ENCODE results near the gene CCDC8.

The CCDC8 gene

GRCh38 chr19:46431824-46432223, 18.5 kb upstream of the CCDC8 start:
- Histone ChIP-seq H2BK5ac (ENCODE audit: low read depth, low read length, poor library complexity, severe bottlenecking) (no peak overlapping the region), H3K36me3 (ENCODE audit: control insufficient read depth in 1 of 2, insufficient read depth in 2 of 2, low read depth in 1 of 2, low read length in 2 of 2) (no peaks in the 10 kb centered on the region), H2BK15ac (ENCODE audit: low read depth, poor library complexity, severe bottlenecking) (no peak overlapping the region), H3K27ac (ENCODE audit: low read length, poor library complexity, severe bottlenecking) (no peak overlapping the region), H2BK120ac (ENCODE audit: low read depth, low read length) (no peak overlapping the region), H3K14ac (ENCODE audit: low read length in 2 of 2) (no peak overlapping the region), H3K4me3 (ENCODE audit: insufficient read depth in 1 of 2, low read depth in 1 of 2, low read length in 2 of 2) (no peak overlapping the region), H2AFZ (ENCODE audit: low read depth, low read length) (no peak overlapping the region), H4K91ac (ENCODE audit: low read length) (no peak overlapping the region), H3K23ac (ENCODE audit: low read length in 2 of 2) (no peak overlapping the region), H2AK5ac (ENCODE audit: low read length, severe bottlenecking) (no peak overlapping the region), H3K18ac (ENCODE audit: low read depth in 1 of 2, low read length in 2 of 2) (no peak overlapping the region), H2BK12ac (ENCODE audit: low read length in 2 of 2) (no peak overlapping the region), H4K8ac (ENCODE audit: low read length) (no peak overlapping the region), H3K4me2 (ENCODE audit: low read length, poor library complexity, severe bottlenecking) (no peak overlapping the region), H3K27me3 (ENCODE audit: control insufficient read depth in 1 of 2, insufficient read depth in 1 of 2, low read length in 2 of 2) (peaks cover 15 to 40% of the 10 kb centered on the region in 2 experiments), H3K9ac (ENCODE audit: low read length) (no peak overlapping the region), H3K79me1 (replicated peaks; ENCODE audit: low read length, poor library complexity, severe bottlenecking) (no peaks in the 10 kb centered on the region), H3K4ac (ENCODE audit: low read depth in 1 of 2, low read length in 2 of 2) (no peak overlapping the region), H3K9me3 (ENCODE audit: control insufficient read depth, low read length) (no peaks in the 10 kb centered on the region), H3K4me1 (ENCODE audit: control insufficient read depth, insufficient read depth, low read depth, low read length) (peaks cover 9% of the 10 kb centered on the region)
- 40% methylated on average over 9 of the region's 10 CpGs for WGBS
- no peak for DNase-seq

- Histone ChIP-seq H3K9ac (ENCODE audit: low read length) (no peak overlapping the region), H3K23ac (ENCODE audit: low read length in 2 of 2) (no peak overlapping the region), H4K8ac (ENCODE audit: low read length) (no peak overlapping the region), H3K18ac (ENCODE audit: low read depth in 1 of 2, low read length in 2 of 2) (no peak overlapping the region), H3K4ac (ENCODE audit: low read depth in 1 of 2, low read length in 2 of 2) (no peak overlapping the region), H2BK15ac (ENCODE audit: low read depth, poor library complexity, severe bottlenecking) (no peak overlapping the region), H3K14ac (ENCODE audit: low read length in 2 of 2) (no peak overlapping the region), H3K4me2 (ENCODE audit: low read length, poor library complexity, severe bottlenecking) (no peak overlapping the region), H2AFZ (ENCODE audit: low read depth, low read length) (no peak overlapping the region), H3K27me3 (ENCODE audit: control insufficient read depth in 1 of 2, insufficient read depth in 1 of 2, low read length in 2 of 2) (peaks cover 15 to 47% of the 10 kb centered on the region in 2 experiments), H3K79me1 (replicated peaks; ENCODE audit: low read length, poor library complexity, severe bottlenecking) (no peaks in the 10 kb centered on the region), H3K27ac (ENCODE audit: low read length, poor library complexity, severe bottlenecking) (no peak overlapping the region), H3K9me3 (ENCODE audit: control insufficient read depth, low read length) (no peaks in the 10 kb centered on the region), H3K4me3 (ENCODE audit: insufficient read depth in 1 of 2, low read depth in 1 of 2, low read length in 2 of 2) (no peak overlapping the region), H2BK5ac (ENCODE audit: low read depth, low read length, poor library complexity, severe bottlenecking) (no peak overlapping the region), H3K4me1 (ENCODE audit: control insufficient read depth, insufficient read depth, low read depth, low read length) (peaks cover 14% of the 10 kb centered on the region), H3K36me3 (ENCODE audit: control insufficient read depth in 1 of 2, insufficient read depth in 2 of 2, low read depth in 1 of 2, low read length in 2 of 2) (no peaks in the 10 kb centered on the region), H2BK120ac (ENCODE audit: low read depth, low read length) (no peak overlapping the region), H2AK5ac (ENCODE audit: low read length, severe bottlenecking) (no peak overlapping the region), H2BK12ac (ENCODE audit: low read length in 2 of 2) (no peak overlapping the region), H4K91ac (ENCODE audit: low read length) (no peak overlapping the region)
- WGBS = 98% methylated on average over 3 of the region's 4 CpGs
- DNase-seq = no peak
Measured at GRCh38 chr19:46429999-46430398, 16.6 kb upstream of the CCDC8 start.

- H3K4me3 ChIP-seq (ENCODE audit: insufficient read depth in 1 of 2, low read depth in 1 of 2, low read length in 2 of 2) = peak within 1 kb of the TSS in 1 of 2 experiments; percentile 65
- 43% methylated on average over 52 of the region's 52 CpGs for WGBS
- no peak within 1 kb of the TSS for H3K27ac ChIP-seq (ENCODE audit: low read length, poor library complexity, severe bottlenecking)
Measured at GRCh38 chr19:46428239-46429135, 15.1 kb upstream of the CCDC8 start, which contains the start of gene PNMA8C. TSS of gene PNMA8C (minus strand) at chr19:46428936. CDS start at chr19:46428359, 577 bp downstream.

GRCh38 chr19:46427518-46428045, 14.2 kb upstream of the CCDC8 start:
- H3K79me1 ChIP-seq (replicated peaks; ENCODE audit: low read length, poor library complexity, severe bottlenecking) = no peaks in the 10 kb centered on the region
- H3K4me2 ChIP-seq (ENCODE audit: low read length, poor library complexity, severe bottlenecking) = no peak overlapping the region
- no peak overlapping the region for H4K91ac ChIP-seq (ENCODE audit: low read length)
- H3K27me3 ChIP-seq (ENCODE audit: control insufficient read depth in 1 of 2, insufficient read depth in 1 of 2, low read length in 2 of 2) = peaks cover 15 to 43% of the 10 kb centered on the region in 2 experiments
- H3K9me3 ChIP-seq (ENCODE audit: control insufficient read depth, low read length) = no peaks in the 10 kb centered on the region
- H2BK12ac ChIP-seq (ENCODE audit: low read length in 2 of 2) = no peak overlapping the region
- peaks cover 14% of the 10 kb centered on the region for H3K4me1 ChIP-seq (ENCODE audit: control insufficient read depth, insufficient read depth, low read depth, low read length)
- H3K4ac ChIP-seq (ENCODE audit: low read depth in 1 of 2, low read length in 2 of 2) = no peak overlapping the region
- 82% methylated on average over 17 of the region's 17 CpGs for WGBS
- H3K4me3 ChIP-seq (ENCODE audit: insufficient read depth in 1 of 2, low read depth in 1 of 2, low read length in 2 of 2) = no peak overlapping the region
- no peak overlapping the region for H2AK5ac ChIP-seq (ENCODE audit: low read length, severe bottlenecking)
- H3K27ac ChIP-seq (ENCODE audit: low read length, poor library complexity, severe bottlenecking) = no peak overlapping the region
- no peak overlapping the region for H2BK5ac ChIP-seq (ENCODE audit: low read depth, low read length, poor library complexity, severe bottlenecking)
- no peak overlapping the region for H3K9ac ChIP-seq (ENCODE audit: low read length)
- no peaks in the 10 kb centered on the region for H3K36me3 ChIP-seq (ENCODE audit: control insufficient read depth in 1 of 2, insufficient read depth in 2 of 2, low read depth in 1 of 2, low read length in 2 of 2)
- H4K8ac ChIP-seq (ENCODE audit: low read length) = no peak overlapping the region
- no peak overlapping the region for H2BK15ac ChIP-seq (ENCODE audit: low read depth, poor library complexity, severe bottlenecking)
- H2BK120ac ChIP-seq (ENCODE audit: low read depth, low read length) = no peak overlapping the region
- no peak overlapping the region for H3K18ac ChIP-seq (ENCODE audit: low read depth in 1 of 2, low read length in 2 of 2)
- H3K23ac ChIP-seq (ENCODE audit: low read length in 2 of 2) = no peak overlapping the region
- no peak for DNase-seq
- H2AFZ ChIP-seq (ENCODE audit: low read depth, low read length) = no peak overlapping the region
- no peak overlapping the region for H3K14ac ChIP-seq (ENCODE audit: low read length in 2 of 2)

More at GRCh38 chr19:46428239-46429135, 15.1 kb upstream of the CCDC8 start, which contains the start of gene PNMA8C:
- Histone ChIP-seq H4K8ac (ENCODE audit: low read length) (no peak within 1 kb of the TSS), H3K9ac (ENCODE audit: low read length) (peak within 1 kb of the TSS; percentile 17), H2BK120ac (ENCODE audit: low read depth, low read length) (no peak within 1 kb of the TSS), H2BK5ac (ENCODE audit: low read depth, low read length, poor library complexity, severe bottlenecking) (no peak within 1 kb of the TSS), H3K14ac (ENCODE audit: low read length in 2 of 2) (no peak within 1 kb of the TSS), H3K23ac (ENCODE audit: low read length in 2 of 2) (no peak within 1 kb of the TSS), H3K4me2 (ENCODE audit: low read length, poor library complexity, severe bottlenecking) (peak within 1 kb of the TSS; percentile 14), H3K18ac (ENCODE audit: low read depth in 1 of 2, low read length in 2 of 2) (no peak within 1 kb of the TSS), H3K79me1 (replicated peaks; ENCODE audit: low read length, poor library complexity, severe bottlenecking) (no peaks in the 10 kb centered on the region), H2BK12ac (ENCODE audit: low read length in 2 of 2) (no peak within 1 kb of the TSS), H4K91ac (ENCODE audit: low read length) (no peak within 1 kb of the TSS), H3K36me3 (ENCODE audit: control insufficient read depth in 1 of 2, insufficient read depth in 2 of 2, low read depth in 1 of 2, low read length in 2 of 2) (no peaks in the 10 kb centered on the region), H2BK15ac (ENCODE audit: low read depth, poor library complexity, severe bottlenecking) (no peak within 1 kb of the TSS), H2AK5ac (ENCODE audit: low read length, severe bottlenecking) (no peak within 1 kb of the TSS), H2AFZ (ENCODE audit: low read depth, low read length) (no peak within 1 kb of the TSS), H3K9me3 (ENCODE audit: control insufficient read depth, low read length) (no peaks in the 10 kb centered on the region), H3K4me1 (ENCODE audit: control insufficient read depth, insufficient read depth, low read depth, low read length) (peaks cover 14% of the 10 kb centered on the region), H3K27me3 (ENCODE audit: control insufficient read depth in 1 of 2, insufficient read depth in 1 of 2, low read length in 2 of 2) (peaks cover 15 to 43% of the 10 kb centered on the region in 2 experiments), H3K4ac (ENCODE audit: low read depth in 1 of 2, low read length in 2 of 2) (no peak within 1 kb of the TSS)
- DNase-seq = peak; percentile 61

Data from mesenchymal stem cell (in vitro differentiated cells and primary cell).